Gastrocnemius medialis (tissue), 4 donors: ENCODE measurements around the gene MGRN1. TPM values are rescaled to one million over a fixed set of nuclear protein-coding genes. Genes with fewer than 3 reads are reported as not detected.

Experiments used
- ATAC-seq, 2 donors: fragments of 150-250 bp; one replicate each; pipeline ENCODE4 v1.9.1; 2016
- DNase-seq, 2 donors: peaks; one replicate each; pipeline ENCODE4 v3.0.0-alpha.2; 2019
- H3K27ac ChIP-seq, 4 donors: fragments of 200-600 bp; sonication (generic); 1 replicate in 1 of 4; 2 replicates in 3 of 4; pipeline ENCODE4 v1.5.1; 2016 to 2018; ENCODE audit warnings: mild to moderate bottlenecking in 2 of 4, moderate library complexity in 1 of 4
- H3K27me3 ChIP-seq, 3 donors: fragments of 200-600 bp; sonication (generic) in 2 of 3; 1 replicate in 1 of 3; 2 replicates in 2 of 3; pipeline versions ENCODE4 v1.5.1 to v1.6.0; 2016 to 2019; ENCODE audit warnings: mild to moderate bottlenecking in 1 of 3, moderate library complexity in 1 of 3
- H3K36me3 ChIP-seq, 2 donors: fragments of 200-600 bp; sonication (generic) in 1 of 2; one replicate each; pipeline ENCODE4 v1.5.1; 2017 to 2018
- H3K4me1 ChIP-seq, 2 donors: fragments of 200-600 bp; sonication (generic) in 1 of 2; one replicate each; pipeline ENCODE4 v1.5.1; 2016 to 2017; ENCODE audit warnings: mild to moderate bottlenecking in 2 of 2
- H3K4me3 ChIP-seq, 4 donors: fragments of 200-600 bp; sonication (generic) in 3 of 4; 1 replicate in 1 of 4; 2 replicates in 3 of 4; pipeline ENCODE4 v1.5.1; 2016 to 2019; ENCODE audit warnings: mild to moderate bottlenecking in 2 of 4
- H3K9me3 ChIP-seq, 3 donors: fragments of 200-600 bp; sonication (generic) in 2 of 3; 1 replicate in 1 of 3; 2 replicates in 2 of 3; pipeline ENCODE4 v1.5.1; 2016 to 2019
- POLR2A ChIP-seq, 2 donors: fragments of 450-650 bp; IDR thresholded peaks; one replicate each; pipeline ENCODE4 v1.6.1; 2017; ENCODE audit warnings: antibody characterized with exemption in 2 of 2, mild to moderate bottlenecking in 2 of 2, moderate library complexity in 2 of 2
- in situ Hi-C, 4 donors: fragments of 200-750 bp; cut with MboI; loops; one replicate each; pipeline versions ENCODE4 v1.15.0 to v1.8.0; 2017; ENCODE audit warnings: low sequenced_read_pairs in 4 of 4
- intact Hi-C: fragments of 100-400 bp; cut with DNase I; formaldehyde crosslinking; loops from one replicate; pipeline ENCODE4 v1.15.1; 2023; ENCODE audit warnings: low total_unique reads
- total RNA-seq, 4 donors: library from RNA; depleted of rRNA; stranded (reverse); fragments of >200 nt; gene quantifications; one replicate each; pipeline versions ENCODE4 v1.1.0 to v1.2.3, GENCODE V29; 2016
- TF ChIP-seq, protein P1 (sequence below), 5 experiments: fragments of 450-650 bp in 3 of 5; fragments of 200-600 bp in 2 of 5; sonication (generic) in 2 of 5; IDR thresholded peaks in 4 of 5; conservative IDR thresholded peaks in 1 of 5; 1 replicate in 4 of 5; 2 replicates in 1 of 5; pipeline ENCODE4 v1.5.1; 2016 to 2019; ENCODE audit warnings: antibody characterized with exemption in 5 of 5, mild to moderate bottlenecking in 3 of 5, moderate library complexity in 3 of 5

MGRN1 gene
- total RNA-seq, 4 donors from 2014 or later, result 33.8 to 62.9 (median 55.0) TPM

- H3K4me3 ChIP-seq, result no peak overlapping the region
- TF ChIP-seq POLR2A (IDR thresholded peaks at IDR 0.05), result no peak
- TF ChIP-seq, protein P1, sequence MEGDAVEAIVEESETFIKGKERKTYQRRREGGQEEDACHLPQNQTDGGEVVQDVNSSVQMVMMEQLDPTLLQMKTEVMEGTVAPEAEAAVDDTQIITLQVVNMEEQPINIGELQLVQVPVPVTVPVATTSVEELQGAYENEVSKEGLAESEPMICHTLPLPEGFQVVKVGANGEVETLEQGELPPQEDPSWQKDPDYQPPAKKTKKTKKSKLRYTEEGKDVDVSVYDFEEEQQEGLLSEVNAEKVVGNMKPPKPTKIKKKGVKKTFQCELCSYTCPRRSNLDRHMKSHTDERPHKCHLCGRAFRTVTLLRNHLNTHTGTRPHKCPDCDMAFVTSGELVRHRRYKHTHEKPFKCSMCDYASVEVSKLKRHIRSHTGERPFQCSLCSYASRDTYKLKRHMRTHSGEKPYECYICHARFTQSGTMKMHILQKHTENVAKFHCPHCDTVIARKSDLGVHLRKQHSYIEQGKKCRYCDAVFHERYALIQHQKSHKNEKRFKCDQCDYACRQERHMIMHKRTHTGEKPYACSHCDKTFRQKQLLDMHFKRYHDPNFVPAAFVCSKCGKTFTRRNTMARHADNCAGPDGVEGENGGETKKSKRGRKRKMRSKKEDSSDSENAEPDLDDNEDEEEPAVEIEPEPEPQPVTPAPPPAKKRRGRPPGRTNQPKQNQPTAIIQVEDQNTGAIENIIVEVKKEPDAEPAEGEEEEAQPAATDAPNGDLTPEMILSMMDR (IDR thresholded peaks at IDR 0.05 in 4 of 5, conservative IDR thresholded peaks at IDR 0.05 in 1 of 5), result no peak
- no peak overlapping the region for H3K27ac ChIP-seq
- H3K4me1 ChIP-seq, result peaks cover 0 to 3% of the 10 kb centered on the region in 2 donors
- DNase-seq (no peak), ATAC-seq (no peak)
- H3K36me3 ChIP-seq, result peaks cover 0 to 73% of the 10 kb centered on the region in 2 donors
- H3K9me3 ChIP-seq, result no peaks in the 10 kb centered on the region
- no peaks in the 10 kb centered on the region for H3K27me3 ChIP-seq
- intact Hi-C loops, result no loop called here
- in situ Hi-C loops, result no loop called here
Measured at GRCh38 chr16:4654011-4654963, 29.7 kb downstream of the MGRN1 start.

- Histone ChIP-seq H3K4me1 (peaks cover 0 to 3% of the 10 kb centered on the region in 2 donors), H3K4me3 (no peak overlapping the region), H3K27ac (no peak overlapping the region), H3K36me3 (peaks cover 0 to 73% of the 10 kb centered on the region in 2 donors), H3K27me3 (no peaks in the 10 kb centered on the region), H3K9me3 (no peaks in the 10 kb centered on the region)
- intact Hi-C loops, result no loop called here
- in situ Hi-C loops, result no loop called here
- ATAC-seq (no peak), DNase-seq (no peak)
- no peak for TF ChIP-seq POLR2A (IDR thresholded peaks at IDR 0.05)
Measured at GRCh38 chr16:4654964-4655590, 30.5 kb downstream of the MGRN1 start.

GRCh38 chr16:4655801-4656200, 31.2 kb downstream of the MGRN1 start:
- intact Hi-C loops (no loop called here), in situ Hi-C loops (no loop called here)
- DNase-seq, result no peak
- ATAC-seq, result no peak
- Histone ChIP-seq H3K36me3 (peaks cover 0 to 70% of the 10 kb centered on the region in 2 donors), H3K9me3 (no peaks in the 10 kb centered on the region), H3K27me3 (no peaks in the 10 kb centered on the region), H3K27ac (no peak overlapping the region), H3K4me1 (no peaks in the 10 kb centered on the region), H3K4me3 (no peak overlapping the region)
- TF ChIP-seq, protein P1 (IDR thresholded peaks at IDR 0.05 in 4 of 5, conservative IDR thresholded peaks at IDR 0.05 in 1 of 5), result no peak
- no peak for TF ChIP-seq POLR2A (IDR thresholded peaks at IDR 0.05)

- Histone ChIP-seq H3K4me1 (no peaks in the 10 kb centered on the region), H3K27me3 (no peaks in the 10 kb centered on the region), H3K27ac (no peak overlapping the region), H3K36me3 (peaks cover 0 to 66% of the 10 kb centered on the region in 2 donors), H3K9me3 (no peaks in the 10 kb centered on the region), H3K4me3 (no peak overlapping the region)
- DNase-seq (no peak), ATAC-seq (no peak)
- in situ Hi-C loops (no loop called here), intact Hi-C loops (no loop called here)
- no peak for TF ChIP-seq POLR2A (IDR thresholded peaks at IDR 0.05)
- TF ChIP-seq, protein P1 (IDR thresholded peaks at IDR 0.05 in 4 of 5, conservative IDR thresholded peaks at IDR 0.05 in 1 of 5), result no peak
Measured at GRCh38 chr16:4656221-4656620, 31.6 kb downstream of the MGRN1 start.
